NCI-H1105 (cell line): ENCODE measurements around the gene RGS5.
A peak's percentile ranks its signal among the peaks of the same experiment; 100 is the strongest.

Experiments
- DNase-seq: peaks from one replicate; lab custom pipeline; 2025; lab: John Stamatoyannopoulos, UW

The RGS5 gene

GRCh38 chr1:163182330-163182949 is 20.3 kb downstream of the RGS5 start:
- DNase-seq: no peak

- DNase-seq: no peak
Observed at GRCh38 chr1:163178628-163179027, 24.1 kb downstream of the RGS5 start.

GRCh38 chr1:163176797-163177196 is 25.9 kb downstream of the RGS5 start:
- no peak for DNase-seq

- peak; percentile 34 for DNase-seq
Observed at GRCh38 chr1:163174524-163175437, 27.9 kb downstream of the RGS5 start.

- DNase-seq: no peak
Observed at GRCh38 chr1:163173121-163173520, 29.6 kb downstream of the RGS5 start.

- DNase-seq: no peak
Observed at GRCh38 chr1:163172596-163172995, 30.1 kb downstream of the RGS5 start.

GRCh38 chr1:163171826-163172225 is 30.9 kb downstream of the RGS5 start:
- no peak for DNase-seq

GRCh38 chr1:163170975-163171676 is 31.6 kb downstream of the RGS5 start:
- DNase-seq: no peak

- no peak for DNase-seq
Observed at GRCh38 chr1:163170331-163170730, 32.4 kb downstream of the RGS5 start.

GRCh38 chr1:163169553-163169952 is 33.2 kb downstream of the RGS5 start:
- no peak for DNase-seq

- DNase-seq: no peak
Observed at GRCh38 chr1:163168053-163168452, 34.7 kb downstream of the RGS5 start.

- DNase-seq: no peak
Observed at GRCh38 chr1:163166886-163167555, 35.7 kb downstream of the RGS5 start.

- no peak for DNase-seq
Observed at GRCh38 chr1:163165119-163165518, 37.6 kb downstream of the RGS5 start.

- no peak for DNase-seq
Observed at GRCh38 chr1:163163881-163164582, 38.7 kb downstream of the RGS5 start.

GRCh38 chr1:163163163-163163562 is 39.6 kb downstream of the RGS5 start:
- DNase-seq: no peak

GRCh38 chr1:163162381-163162914 is 40.3 kb downstream of the RGS5 start:
- no peak for DNase-seq

GRCh38 chr1:163161841-163162240 is 40.9 kb downstream of the RGS5 start:
- DNase-seq: no peak

- no peak for DNase-seq
Observed at GRCh38 chr1:163161337-163161736, 41.4 kb downstream of the RGS5 start.

- DNase-seq: no peak
Observed at GRCh38 chr1:163155606-163156005, 47.1 kb downstream of the RGS5 start.

GRCh38 chr1:163148911-163149310 is 53.8 kb downstream of the RGS5 start:
- DNase-seq: no peak

GRCh38 chr1:163147019-163147418 is 55.7 kb downstream of the RGS5 start:
- DNase-seq: no peak
